Measurements from ENCODE around the gene STK4.
"Not testable (repeated sequence)": the region's sequence is repeated elsewhere in the genome, so short reads cannot be mapped to it uniquely, and the experiment has no call there.

Gene STK4

GRCh38 chr20:45058168-45058850, 92.0 kb downstream of the STK4 start:
- DNase-seq = no peak

- no peak for DNase-seq
These were observed 92.9 kb downstream of the STK4 start for GRCh38 chr20:45059022-45059728.

GRCh38 chr20:45060294-45060693, 94.0 kb downstream of the STK4 start:
- DNase-seq = no peak

GRCh38 chr20:45061244-45061643, 94.9 kb downstream of the STK4 start:
- DNase-seq = no peak

- not testable (repeated sequence) for DNase-seq
These were observed 96.8 kb downstream of the STK4 start for GRCh38 chr20:45063107-45063506.

- DNase-seq = no peak
These were observed 98.5 kb downstream of the STK4 start for GRCh38 chr20:45064812-45065211.

- DNase-seq = no peak
These were observed 100.1 kb downstream of the STK4 start for GRCh38 chr20:45066372-45066771.

GRCh38 chr20:45067087-45067486, 100.8 kb downstream of the STK4 start:
- no peak for DNase-seq

GRCh38 chr20:45067558-45067957, 101.2 kb downstream of the STK4 start:
- DNase-seq = no peak

- DNase-seq = no peak
These were observed 102.9 kb downstream of the STK4 start for GRCh38 chr20:45069261-45069660.

GRCh38 chr20:45070932-45071632, 104.8 kb downstream of the STK4 start:
- no peak for DNase-seq

- DNase-seq = no peak
These were observed 105.8 kb downstream of the STK4 start for GRCh38 chr20:45072066-45072465.

- DNase-seq = no peak
These were observed 106.9 kb downstream of the STK4 start for GRCh38 chr20:45073221-45073620.

- DNase-seq = no peak
These were observed 111.2 kb downstream of the STK4 start for GRCh38 chr20:45077559-45077958.

- no peak for DNase-seq
These were observed 114.7 kb downstream of the STK4 start for GRCh38 chr20:45080867-45081624.

- no peak for DNase-seq
These were observed 116.2 kb downstream of the STK4 start for GRCh38 chr20:45082468-45082867.

GRCh38 chr20:45083127-45083526, 116.8 kb downstream of the STK4 start:
- no peak for DNase-seq

- DNase-seq = no peak
These were observed 119.0 kb downstream of the STK4 start for GRCh38 chr20:45085289-45085688.

- DNase-seq = no peak
These were observed 119.6 kb downstream of the STK4 start for GRCh38 chr20:45085867-45086266.

GRCh38 chr20:45087097-45087790, 120.9 kb downstream of the STK4 start:
- no peak for DNase-seq

GRCh38 chr20:45087814-45088213, 121.5 kb downstream of the STK4 start:
- no peak for DNase-seq

- no peak for DNase-seq
These were observed 121.9 kb downstream of the STK4 start for GRCh38 chr20:45088247-45088646.

- DNase-seq = no peak
These were observed 124.2 kb downstream of the STK4 start for GRCh38 chr20:45090481-45090880.
